ENCODE measurements around the gene METTL23. TPM values are rescaled to one million over a fixed set of nuclear protein-coding genes. Genes with fewer than 3 reads are reported as not detected.

The METTL23 gene
- total RNA-seq, 2 experiments from 2014 or later: 35.4 to 37.8 TPM

DNA sequence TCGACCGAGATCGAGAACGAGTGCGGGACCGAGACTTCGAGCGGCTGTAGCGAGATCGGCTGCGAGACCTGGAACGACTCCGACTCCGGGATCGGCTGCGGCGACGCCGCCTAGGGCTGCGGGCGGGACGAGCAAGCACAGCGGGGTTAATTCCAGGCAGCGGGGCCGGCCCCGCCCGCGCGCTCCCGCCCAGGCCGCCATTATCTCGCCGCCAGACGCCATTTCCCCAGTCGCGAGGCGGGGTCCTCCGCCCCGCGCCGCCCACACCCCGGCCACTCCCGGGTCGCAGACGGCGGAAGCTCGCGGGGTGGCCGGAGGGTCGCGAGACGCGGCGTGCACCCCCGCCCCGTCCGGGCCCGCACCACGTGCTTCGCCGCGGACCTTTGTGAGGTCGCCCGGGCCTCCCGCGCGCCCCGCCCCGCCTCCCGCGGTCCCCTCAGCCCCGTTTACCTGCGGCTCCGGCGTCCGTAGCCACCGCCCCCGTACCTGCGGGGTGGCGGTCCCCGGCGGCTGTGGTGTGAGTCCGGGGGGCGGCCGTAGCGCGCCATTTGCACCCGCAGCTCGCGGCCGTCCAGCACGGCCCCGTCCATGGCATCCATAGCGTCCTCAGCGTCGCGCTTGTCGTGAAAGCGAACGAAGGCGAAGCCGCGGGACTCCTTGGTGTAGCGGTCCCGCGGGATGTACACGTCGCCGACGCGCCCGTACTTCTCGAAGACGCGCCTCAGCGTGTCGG, 9.9 kb downstream of the METTL23 start:
- Histone ChIP-seq H3K4me1 (ENCODE audit: insufficient read depth, low read length) (peaks cover 42% of the 10 kb centered on the region), H3K36me3 (ENCODE audit: insufficient read depth, low read length) (peaks cover 54% of the 10 kb centered on the region), H3K27me3 (ENCODE audit: control insufficient read depth in 1 of 2, insufficient read depth in 2 of 2, low read length in 2 of 2) (no peaks in the 10 kb centered on the region), H3K4me3 (ENCODE audit: low read length) (peak overlapping the region; percentile 96), H3K27ac (ENCODE audit: low read depth in 1 of 2, low read length in 2 of 2) (peak overlapping the region; percentile 93 to 99), H3K9me3 (ENCODE audit: control insufficient read depth in 1 of 2, insufficient read depth in 1 of 2, low read length in 2 of 2) (no peaks in the 10 kb centered on the region)
- DNase-seq: peak; percentile 52 to 87 (median 64)
- H3K27ac Mint-ChIP-seq: peak overlapping the region; percentile 96
- POLR2A ChIA-PET: interaction anchor here (0.6 to 7.9 kb wide), 16 partner anchors 8 to 1385 kb away, joined by 3 to 165 read pairs (median 5); partner anchors contain the start of genes JMJD6, METTL23, MXRA7 and TNRC6C
- peak overlapping the region; percentile 96 for H3K4me3 Mint-ChIP-seq
- H3K36me3 Mint-ChIP-seq (ENCODE audit: low read depth): peaks cover 69% of the 10 kb centered on the region
- TF ChIP-seq, protein P1, sequence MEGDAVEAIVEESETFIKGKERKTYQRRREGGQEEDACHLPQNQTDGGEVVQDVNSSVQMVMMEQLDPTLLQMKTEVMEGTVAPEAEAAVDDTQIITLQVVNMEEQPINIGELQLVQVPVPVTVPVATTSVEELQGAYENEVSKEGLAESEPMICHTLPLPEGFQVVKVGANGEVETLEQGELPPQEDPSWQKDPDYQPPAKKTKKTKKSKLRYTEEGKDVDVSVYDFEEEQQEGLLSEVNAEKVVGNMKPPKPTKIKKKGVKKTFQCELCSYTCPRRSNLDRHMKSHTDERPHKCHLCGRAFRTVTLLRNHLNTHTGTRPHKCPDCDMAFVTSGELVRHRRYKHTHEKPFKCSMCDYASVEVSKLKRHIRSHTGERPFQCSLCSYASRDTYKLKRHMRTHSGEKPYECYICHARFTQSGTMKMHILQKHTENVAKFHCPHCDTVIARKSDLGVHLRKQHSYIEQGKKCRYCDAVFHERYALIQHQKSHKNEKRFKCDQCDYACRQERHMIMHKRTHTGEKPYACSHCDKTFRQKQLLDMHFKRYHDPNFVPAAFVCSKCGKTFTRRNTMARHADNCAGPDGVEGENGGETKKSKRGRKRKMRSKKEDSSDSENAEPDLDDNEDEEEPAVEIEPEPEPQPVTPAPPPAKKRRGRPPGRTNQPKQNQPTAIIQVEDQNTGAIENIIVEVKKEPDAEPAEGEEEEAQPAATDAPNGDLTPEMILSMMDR (IDR thresholded peaks at IDR 0.05): no peak
- CTCF ChIA-PET: interaction anchor here (1.3 to 3.5 kb wide), 3 partner anchors 9 to 23 kb away, joined by 4 to 15 read pairs (median 7); partner anchors contain the start of genes JMJD6 and METTL23
- ATAC-seq (ENCODE audit: poor library complexity): peak; percentile 15
- no peaks in the 10 kb centered on the region for H3K9me3 Mint-ChIP-seq
- intact Hi-C loops (cut with DNase I, micrococcal nuclease): loop anchor here (1.0 to 10.0 kb wide), 6 partner anchors 10 to 952 kb away; partner anchors contain the start of genes JMJD6 (in 1 of the 2), METTL23 (in 1 of the 2), UBE2O (in 1 of the 2) and UNK (in 1 of the 2)
- H3K4me1 Mint-ChIP-seq (ENCODE audit: low read depth): peaks cover 65% of the 10 kb centered on the region
- H3K27me3 Mint-ChIP-seq: no peaks in the 10 kb centered on the region

DNA sequence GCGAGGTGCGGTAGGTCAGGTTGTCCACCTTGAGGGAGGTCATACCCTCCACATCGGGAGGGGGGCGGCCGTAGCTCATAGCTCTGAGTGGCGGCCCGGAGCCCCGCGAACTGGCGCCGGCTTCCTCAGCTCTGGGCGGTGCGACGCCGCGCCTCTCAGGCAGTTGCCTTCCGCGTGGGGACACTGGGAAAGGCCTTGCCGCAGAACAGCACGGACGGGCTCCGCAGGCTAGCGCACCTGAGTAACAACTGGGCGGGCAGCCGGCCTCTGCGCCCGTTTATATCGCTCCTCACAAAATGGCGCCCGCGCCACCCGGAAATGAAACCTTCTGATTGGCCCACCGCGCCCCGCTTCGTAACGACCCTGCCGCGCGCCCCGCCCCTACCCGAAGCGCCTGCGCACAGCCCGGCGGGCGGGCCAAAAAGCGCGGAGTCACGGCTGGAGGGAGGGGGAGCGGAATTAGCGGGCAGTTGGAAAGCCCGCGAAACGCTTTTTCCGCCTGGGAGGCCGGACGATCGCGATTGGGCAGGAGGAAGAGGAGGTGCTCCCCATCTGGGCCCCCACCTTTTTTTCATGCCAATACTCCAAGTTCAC, 10.5 kb downstream of the METTL23 start, which contains the start of gene SRSF2:
Gene SRSF2 (minus strand): TSS at position 250 of the 594 bp plus-strand sequence. CDS start 171 bp downstream, at position 79.
- ATAC-seq (ENCODE audit: poor library complexity) (peak; percentile 64), DNase-seq (peak; percentile 95 to 99 (median 98))
- Mint-ChIP-seq H3K27me3 (no peaks in the 10 kb centered on the region), H3K4me3 (peak within 1 kb of the TSS; percentile 96), H3K9me3 (no peaks in the 10 kb centered on the region), H3K27ac (peak within 1 kb of the TSS; percentile 96), H3K36me3 (ENCODE audit: low read depth) (peaks cover 69% of the 10 kb centered on the region), H3K4me1 (ENCODE audit: low read depth) (peaks cover 60% of the 10 kb centered on the region)
- TF ChIP-seq, protein P1 (IDR thresholded peaks at IDR 0.05): no peak
- POLR2A ChIA-PET: interaction anchor here (0.6 to 7.9 kb wide), 16 partner anchors 11 to 1384 kb away, joined by 3 to 165 read pairs (median 6); partner anchors contain the start of genes JMJD6, METTL23, MXRA7 and SEC14L1
- intact Hi-C loops (cut with DNase I, micrococcal nuclease): loop anchor here (1.0 to 10.0 kb wide), 6 partner anchors 11 to 952 kb away; partner anchors contain the start of genes JMJD6 (in 1 of the 2), METTL23 (in 1 of the 2), UBE2O (in 1 of the 2) and UNK (in 1 of the 2)
- Histone ChIP-seq H3K4me3 (ENCODE audit: low read length) (peak within 1 kb of the TSS; percentile 96), H3K9me3 (ENCODE audit: control insufficient read depth in 1 of 2, insufficient read depth in 1 of 2, low read length in 2 of 2) (no peaks in the 10 kb centered on the region), H3K36me3 (ENCODE audit: insufficient read depth, low read length) (peaks cover 54% of the 10 kb centered on the region), H3K27me3 (ENCODE audit: control insufficient read depth in 1 of 2, insufficient read depth in 2 of 2, low read length in 2 of 2) (no peaks in the 10 kb centered on the region), H3K27ac (ENCODE audit: low read depth in 1 of 2, low read length in 2 of 2) (peak within 1 kb of the TSS; percentile 99), H3K4me1 (ENCODE audit: insufficient read depth, low read length) (peaks cover 37% of the 10 kb centered on the region)
- CTCF ChIA-PET: interaction anchor here (1.1 to 3.5 kb wide), 4 partner anchors 10 to 24 kb away, joined by 4 to 15 read pairs (median 7); partner anchors contain the start of genes JMJD6 and METTL23
